ENCODE results near the gene TTC21A. TPM values are rescaled to one million over a fixed set of nuclear protein-coding genes. Genes with fewer than 3 reads are reported as not detected.

Gene TTC21A
- total RNA-seq, 1 experiment from 2014 or later, result 0.95 TPM

- peak; percentile 48 for DNase-seq (ENCODE audit: low read depth, low spot score)
- in situ Hi-C loops (cut with HindIII; ENCODE audit: low pct_unique_long_range_greater_than_20kb, low sequenced_read_pairs), result no loop called here
These were observed 74.2 kb downstream of the TTC21A start for GRCh38 chr3:39181408-39182335.

DNA sequence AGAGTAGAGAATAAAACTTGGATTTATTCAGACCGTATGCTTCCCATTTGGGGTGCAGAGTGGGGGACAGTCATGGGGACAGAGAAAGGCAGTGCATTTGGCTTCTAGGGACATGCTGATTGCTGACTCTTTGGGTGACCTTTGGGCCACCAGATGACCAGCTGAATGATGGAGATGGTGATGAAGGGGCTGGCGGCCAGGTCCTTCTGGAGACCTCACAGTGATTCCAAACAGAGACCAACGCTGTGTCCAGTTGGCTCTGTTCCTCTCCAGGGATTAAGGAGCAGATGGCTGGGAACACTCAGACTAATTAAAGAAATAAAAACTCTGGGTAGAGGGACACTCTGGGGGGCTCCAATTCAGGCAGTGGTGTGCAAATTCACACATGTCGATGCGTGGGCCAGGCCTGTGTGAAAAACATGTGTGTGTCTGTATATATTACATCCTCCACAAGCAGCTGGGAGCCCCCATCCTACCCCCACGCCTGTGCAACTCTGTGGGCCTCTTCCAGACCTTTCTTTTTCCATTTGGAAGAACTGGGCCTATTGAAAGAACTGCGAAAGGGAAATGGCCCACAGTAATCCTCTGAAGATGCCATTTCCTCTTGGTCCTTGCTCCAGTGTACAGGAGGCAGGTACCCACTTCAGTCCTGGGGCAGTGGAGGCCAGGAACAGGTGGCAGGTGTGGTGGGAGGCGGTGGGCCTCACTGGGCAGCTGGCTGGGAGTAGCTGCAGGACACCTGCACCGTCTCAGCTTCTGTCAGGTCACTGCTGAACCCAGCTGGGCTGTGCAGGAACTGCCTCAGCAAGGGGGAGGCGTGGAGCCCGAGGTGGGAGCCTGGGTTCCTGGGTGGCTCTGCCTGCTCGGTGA lies 76.0 kb downstream of the TTC21A start:
- in situ Hi-C loops (cut with HindIII; ENCODE audit: low pct_unique_long_range_greater_than_20kb, low sequenced_read_pairs), result no loop called here
- DNase-seq (ENCODE audit: low read depth, low spot score), result no peak

DNA sequence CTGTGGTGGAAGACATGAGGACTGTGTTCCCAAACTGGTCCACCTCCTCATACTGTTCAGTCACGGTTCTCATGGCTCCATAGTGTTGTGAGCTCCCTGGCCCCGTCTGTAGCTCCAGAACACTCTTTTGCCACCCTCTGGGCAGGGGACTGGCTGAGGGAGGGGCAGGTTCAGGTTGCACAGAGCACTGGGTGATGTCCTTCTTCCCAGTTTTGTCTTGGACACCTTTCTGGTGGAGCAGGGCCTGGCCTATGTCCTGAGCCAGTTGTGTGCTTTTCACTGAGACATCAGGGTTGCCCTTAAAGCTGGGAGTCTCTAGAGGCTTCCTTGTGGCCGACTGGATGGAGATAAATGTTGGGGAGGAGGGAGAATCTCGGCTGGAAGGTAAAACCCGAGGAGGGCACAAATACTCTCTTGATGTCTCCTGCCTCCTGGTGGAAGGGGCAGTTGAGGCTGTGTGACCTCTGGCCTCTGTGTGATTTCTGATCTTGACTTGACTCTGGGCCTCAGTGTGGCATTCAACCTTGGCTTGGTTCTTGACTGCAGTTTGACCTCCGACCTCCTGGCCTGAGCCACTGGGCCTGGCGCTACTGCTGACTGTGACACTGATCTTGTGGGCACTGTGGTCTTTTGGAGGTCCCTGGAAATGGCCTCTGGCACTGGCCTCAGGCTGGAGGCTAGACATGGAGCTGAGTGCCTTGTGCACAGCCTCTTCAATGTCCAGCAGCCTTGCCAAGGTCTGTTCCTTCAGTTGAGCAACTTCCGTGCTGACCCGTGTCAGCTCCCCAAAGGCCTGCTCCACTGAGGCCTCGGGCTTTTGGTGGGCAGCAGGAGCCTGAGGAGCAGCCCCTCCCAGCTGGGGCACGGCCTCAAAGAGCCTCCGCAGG lies 76.8 kb downstream of the TTC21A start:
- in situ Hi-C loops (cut with HindIII; ENCODE audit: low pct_unique_long_range_greater_than_20kb, low sequenced_read_pairs), result no loop called here

DNA sequence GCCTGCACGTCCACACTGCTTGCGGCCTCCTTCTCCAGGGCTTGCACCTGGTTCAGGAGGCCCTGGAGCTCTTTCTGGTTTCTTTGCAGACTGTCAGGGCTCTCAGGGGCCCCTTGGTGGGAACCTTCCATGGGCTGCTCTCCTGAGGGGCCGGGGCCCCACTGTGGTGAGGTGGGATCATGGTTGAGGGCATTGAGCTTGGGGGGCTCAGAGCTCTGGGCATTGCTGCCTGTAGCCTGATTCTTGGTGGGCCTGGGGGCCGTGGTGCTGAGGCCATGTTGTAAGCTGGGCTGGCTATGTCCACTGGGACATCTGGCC lies 77.4 kb downstream of the TTC21A start:
- no peak for DNase-seq (ENCODE audit: low read depth, low spot score)
- in situ Hi-C loops (cut with HindIII; ENCODE audit: low pct_unique_long_range_greater_than_20kb, low sequenced_read_pairs), result no loop called here

More for the DNA sequence above, 76.8 kb downstream of the TTC21A start:
- no peak for DNase-seq (ENCODE audit: low read depth, low spot score)

DNA sequence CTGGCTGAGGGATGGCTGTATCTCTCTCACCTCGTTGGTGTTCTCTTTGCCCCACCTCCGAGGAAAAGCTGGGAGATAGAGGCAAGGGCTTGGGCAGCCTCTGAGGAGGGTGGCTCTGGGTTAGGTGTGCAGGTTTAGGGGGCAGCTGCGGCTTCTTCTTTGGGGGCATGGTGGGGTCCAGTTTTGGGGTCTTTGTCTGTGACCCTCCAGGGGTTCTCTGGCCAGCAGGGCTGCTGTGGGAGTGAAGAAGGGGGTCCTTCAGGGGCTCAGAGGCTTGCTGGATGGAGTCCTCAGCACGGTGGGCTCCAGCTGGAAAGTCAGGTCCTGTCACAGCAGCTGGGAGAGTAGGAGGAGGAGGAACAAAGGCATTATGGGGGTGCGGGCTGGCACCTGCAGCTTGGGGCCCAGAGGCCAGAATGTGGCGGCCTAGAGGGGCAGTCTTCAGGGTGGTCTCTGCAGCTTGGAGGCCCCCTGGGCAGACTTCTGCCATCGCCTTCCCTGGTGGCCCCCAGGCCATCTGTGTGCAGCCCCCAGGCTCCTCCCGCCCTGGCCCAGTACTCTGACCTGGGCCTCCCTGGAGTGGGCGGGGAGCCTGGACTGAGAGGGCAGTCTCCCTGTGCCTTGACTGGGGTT lies 78.0 kb downstream of the TTC21A start:
- in situ Hi-C loops (cut with HindIII; ENCODE audit: low pct_unique_long_range_greater_than_20kb, low sequenced_read_pairs), result no loop called here
- DNase-seq (ENCODE audit: low read depth, low spot score), result no peak

- in situ Hi-C loops (cut with HindIII; ENCODE audit: low pct_unique_long_range_greater_than_20kb, low sequenced_read_pairs), result no loop called here
- no peak for DNase-seq (ENCODE audit: low read depth, low spot score)
These were observed 78.6 kb downstream of the TTC21A start for GRCh38 chr3:39185959-39186691.

- no peak for DNase-seq (ENCODE audit: low read depth, low spot score)
- in situ Hi-C loops (cut with HindIII; ENCODE audit: low pct_unique_long_range_greater_than_20kb, low sequenced_read_pairs), result no loop called here
These were observed 79.2 kb downstream of the TTC21A start for GRCh38 chr3:39186692-39187151.

- DNase-seq (ENCODE audit: low read depth, low spot score), result no peak
- in situ Hi-C loops (cut with HindIII; ENCODE audit: low pct_unique_long_range_greater_than_20kb, low sequenced_read_pairs), result no loop called here
These were observed 80.1 kb downstream of the TTC21A start for GRCh38 chr3:39187372-39188155.

Small RNA genes within 50 kb of the gene (small RNA-seq; reads per million reads assigned to genes)
- gene RF00017, result 0 reads per million in 2 experiments

Other genes starting within 250 kb of the TTC21A start
- not detected in 2 replicates for gene SCN11A, start 55.7 kb upstream of the TTC21A start, total RNA-seq (2014; rRNA removed; shearing (Covaris generic))
- gene WDR48, start 55.7 kb upstream of the TTC21A start, total RNA-seq (2014; rRNA removed; shearing (Covaris generic)), result 31.0 and 33.7 TPM in 2 replicates
- gene GORASP1, start 53 bp upstream of the TTC21A start, total RNA-seq (2014; rRNA removed; shearing (Covaris generic)), result 56.8 and 58.2 TPM in 2 replicates
- 4.2 and 5.2 TPM in 2 replicates for gene CSRNP1, start 45.9 kb downstream of the TTC21A start, total RNA-seq (2014; rRNA removed; shearing (Covaris generic))
- gene XIRP1, start 84.9 kb downstream of the TTC21A start, total RNA-seq (2014; rRNA removed; shearing (Covaris generic)), result 0.03 TPM in 1 of 2 replicates, not detected in the other
- gene CX3CR1, start 172.4 kb downstream of the TTC21A start, total RNA-seq (2014; rRNA removed; shearing (Covaris generic)), result not detected in 2 replicates
- not detected in 2 replicates for gene CCR8, start 222.0 kb downstream of the TTC21A start, total RNA-seq (2014; rRNA removed; shearing (Covaris generic))

All from SK-MEL-5 (cell line).